Endothelial cell of umbilical vein (primary cell): ENCODE results near the gene MB21D2. TPM values are rescaled to one million over a fixed set of nuclear protein-coding genes. Genes with fewer than 3 reads are reported as not detected.

Source experiments
- BruUV-seq: library from RNA; stranded (reverse); fragments of 400-500 nt; replicated peaks from 2 replicates; lab custom pipeline; 2021; lab: Mats Ljungman, UMichigan
- CTCF ChIA-PET: fragments of 300-600, 350-600 bp; sonication (Branson Sonifier 250); formaldehyde crosslinking; loops from one replicate; lab custom pipeline; 2021; ENCODE audit warnings: antibody characterized with exemption, inconsistent platforms; lab: Charles Lee
- POLR2A ChIA-PET: fragments of 300-600, 350-600 bp; sonication (Branson Sonifier 250); formaldehyde crosslinking; loops from one replicate; lab custom pipeline; 2021; ENCODE audit warnings: antibody characterized with exemption, inconsistent platforms; lab: Charles Lee
- DNase-seq: peaks from one replicate; pipeline ENCODE4 v3.0.0-alpha.2; 2011; ENCODE audit warnings: low read depth, low spot score
- FAIRE-seq: peaks from 2 replicates; lab custom pipeline; 2011; peaks lifted over from hg19 to GRCh38; lab: Jason Lieb, UNC
- H2AFZ ChIP-seq: 2 replicates; pipeline ENCODE4 v1.6.0; 2012; ENCODE audit warnings: low read depth, low read length, control low read depth, inconsistent platforms
- H3K27ac ChIP-seq: 2 replicates; pipeline ENCODE4 v1.5.1; 2011; ENCODE audit warnings: low read depth, mild to moderate bottlenecking, control low read depth, low read length, moderate library complexity; ENCODE audit not compliant: insufficient read depth
- H3K27me3 ChIP-seq, 2 experiments: 2 replicates each; pipeline versions ENCODE4 v1.6.0 to v1.6.1; 2011; ENCODE audit warnings: low read length in 2 of 2, mixed read lengths in 1 of 2; ENCODE audit not compliant: control insufficient read depth in 2 of 2, insufficient read depth in 2 of 2
- H3K36me3 ChIP-seq, 2 experiments: 2 replicates in 1 of 2; 3 replicates in 1 of 2; pipeline ENCODE4 v1.5.1; 2011; ENCODE audit warnings: low read length in 2 of 2, mild to moderate bottlenecking in 1 of 2, moderate library complexity in 1 of 2; ENCODE audit not compliant: control insufficient read depth in 2 of 2, insufficient read depth in 2 of 2; ENCODE audit errors: extremely low read depth in 1 of 2
- H3K4me1 ChIP-seq: 3 replicates; pipeline ENCODE4 v1.5.1; 2011; ENCODE audit warnings: mild to moderate bottlenecking, low read length; ENCODE audit not compliant: control insufficient read depth, insufficient read depth; ENCODE audit errors: extremely low read depth
- H3K4me2 ChIP-seq: 2 replicates; pipeline ENCODE4 v1.6.1; 2011; ENCODE audit warnings: low read length, control low read depth, mixed read lengths; ENCODE audit not compliant: insufficient read depth
- H3K4me3 ChIP-seq, 3 experiments: fragments of 200-600 bp in 1 of 3; sonication (generic), shearing (Covaris generic) in 1 of 3; replicated peaks in 1 of 3; 2 replicates each; pipeline ENCODE4 v1.5.1; 2011 to 2016; ENCODE audit warnings: control low read depth in 3 of 3, low read length in 3 of 3, mild to moderate bottlenecking in 2 of 3, inconsistent platforms in 1 of 3, low read depth in 1 of 3, moderate library complexity in 1 of 3; ENCODE audit not compliant: insufficient read depth in 1 of 3
- H3K79me2 ChIP-seq: 2 replicates; pipeline ENCODE4 v1.6.0; 2012; ENCODE audit warnings: low read length, inconsistent platforms; ENCODE audit not compliant: control insufficient read depth, insufficient read depth
- H3K9ac ChIP-seq: replicated peaks from 2 replicates; pipeline ENCODE3; 2011; ENCODE audit warnings: low read length, control low read depth; ENCODE audit not compliant: insufficient read depth; ENCODE audit errors: extremely low read depth
- H3K9me1 ChIP-seq: replicated peaks from 3 replicates; pipeline ENCODE4 v1.6.0; 2011; ENCODE audit warnings: mild to moderate bottlenecking, low read length; ENCODE audit not compliant: control insufficient read depth, insufficient read depth; ENCODE audit errors: extremely low read depth
- H3K9me3 ChIP-seq: replicated peaks from 2 replicates; pipeline ENCODE4 v1.5.1; 2012; ENCODE audit warnings: low read length, inconsistent platforms; ENCODE audit not compliant: control insufficient read depth, insufficient read depth
- H4K20me1 ChIP-seq: replicated peaks from 2 replicates; pipeline ENCODE3; 2011; ENCODE audit warnings: mild to moderate bottlenecking, low read length; ENCODE audit not compliant: control insufficient read depth, insufficient read depth; ENCODE audit errors: extremely low read depth
- CTCF ChIP-seq, 2 donors: IDR thresholded peaks; 1 replicate in 1 of 2; 2 replicates in 1 of 2; pipeline ENCODE4 v1.5.1; 2011; ENCODE audit warnings: low read length in 2 of 2, mild to moderate bottlenecking in 2 of 2, moderate library complexity in 2 of 2, control low read depth in 1 of 2, inconsistent platforms in 1 of 2, low read depth in 1 of 2; ENCODE audit not compliant: insufficient read depth in 1 of 2; ENCODE audit errors: extremely low read depth in 1 of 2
- EZH2 ChIP-seq: IDR thresholded peaks from 2 replicates; pipeline ENCODE4 v1.6.1; 2012; ENCODE audit warnings: borderline replicate concordance, low read depth, mild to moderate bottlenecking, moderate library complexity, low read length, inconsistent platforms; ENCODE audit not compliant: severe bottlenecking
- FOS ChIP-seq: IDR thresholded peaks from 2 replicates; pipeline ENCODE4 v1.6.1; 2011; ENCODE audit warnings: mild to moderate bottlenecking, low read length, moderate library complexity, borderline replicate concordance; ENCODE audit not compliant: insufficient read depth
- GATA2 ChIP-seq: IDR thresholded peaks from 2 replicates; pipeline ENCODE4 v1.7.0; 2011; ENCODE audit warnings: low read depth, mild to moderate bottlenecking, moderate library complexity, mixed read lengths, low read length; ENCODE audit not compliant: insufficient read length, insufficient read depth
- JUN ChIP-seq: IDR thresholded peaks from 2 replicates; pipeline ENCODE4 v1.6.1; 2011; ENCODE audit warnings: borderline replicate concordance, low read depth; ENCODE audit not compliant: insufficient read length, insufficient read depth
- MYC ChIP-seq: IDR thresholded peaks from one replicate; pipeline ENCODE4 v1.6.1; 2011; ENCODE audit warnings: mild to moderate bottlenecking, low read depth, low read length
- POLR2A ChIP-seq: IDR thresholded peaks from 2 replicates; pipeline ENCODE4 v1.6.1; 2012; ENCODE audit warnings: low read depth, mild to moderate bottlenecking, control low read depth, low read length
- POLR2AphosphoS5 ChIP-seq: IDR thresholded peaks from 2 replicates; pipeline ENCODE4 v1.6.1; 2012; ENCODE audit warnings: low read depth, mild to moderate bottlenecking, control low read depth, low read length, moderate library complexity; ENCODE audit not compliant: insufficient read depth
- dilution Hi-C: fragments of 300-500 bp; cut with MboI; formaldehyde crosslinking; loops from one replicate; pipeline ENCODE4 v1.15.0; 2019; ENCODE audit warnings: low sequenced_read_pairs; ENCODE audit not compliant: extremely low pct_ligation_motif_present
- intact Hi-C: fragments of 100-400 bp; cut with micrococcal nuclease; formaldehyde crosslinking; loops from one replicate; pipeline ENCODE4 v1.10.0; 2022
- polyA plus RNA-seq, 4 experiments: library from polyadenylated mRNA; depleted of rRNA in 3 of 4; stranded (reverse) in 3 of 4; unstranded in 1 of 4; fragments of >200 nt; gene quantifications; 2 replicates each; pipeline versions ENCODE4 v1.2.1 to v1.2.3, GENCODE V29; 2011 to 2012; ENCODE audit warnings: missing spikeins in 1 of 4
- total RNA-seq: library from RNA; stranded (reverse); gene quantifications from 2 replicates; pipeline ENCODE4 v1.2.3, GENCODE V29; 2021

Gene MB21D2
- total and polyA plus RNA-seq, 2 donors (not counting 3 experiments of a cell fraction or from before 2014, with no cell fraction given) = 6.7 to 7.4 TPM

- dilution Hi-C loops = no loop called here
- ChIA-PET CTCF (no interaction called here), POLR2A (no interaction called here)
- H3K36me3 ChIP-seq = no peaks in the 10 kb centered on the region
- H4K20me1 ChIP-seq = no peaks in the 10 kb centered on the region
- H2AFZ ChIP-seq = no peak overlapping the region
- intact Hi-C loops = loop anchor here (2.0 to 5.0 kb wide), 3 partner anchors 43 to 653 kb away; no protein-coding TSS in a partner anchor
- DNase-seq = no peak
- H3K9me3 ChIP-seq = no peaks in the 10 kb centered on the region
- H3K4me1 ChIP-seq = peaks cover 9% of the 10 kb centered on the region
- H3K79me2 ChIP-seq = peaks cover 5% of the 10 kb centered on the region
- no peak for FAIRE-seq
- H3K27ac ChIP-seq = no peak overlapping the region
- H3K4me2 ChIP-seq = no peak overlapping the region
- H3K4me3 ChIP-seq = no peak overlapping the region
- H3K9ac ChIP-seq = no peak overlapping the region
- H3K27me3 ChIP-seq = no peaks in the 10 kb centered on the region
- no peak for TF ChIP-seq POLR2AphosphoS5
- no peak for TF ChIP-seq CTCF (IDR thresholded peaks at IDR 0.05; ENCODE audit: extremely low read depth in 1 of 2, insufficient read depth in 1 of 2, low read depth in 1 of 2, low read length in 2 of 2)
- no peak for TF ChIP-seq JUN
- TF ChIP-seq FOS = no peak
- no peak for TF ChIP-seq MYC
- TF ChIP-seq POLR2A = no peak
- no peak for TF ChIP-seq GATA2
- no peak for TF ChIP-seq EZH2
- H3K9me1 ChIP-seq = no peaks in the 10 kb centered on the region
- BruUV-seq = no TSS peak
Measured at GRCh38 chr3:192919901-192920300, 2.2 kb upstream of the MB21D2 start.
